NCI-H345 treated with DMSO at 0.1 percent for 48 hours (cell line): Measurements from ENCODE around the gene TAF1.
"Not testable (repeated sequence)": the region's sequence is repeated elsewhere in the genome, so short reads cannot be mapped to it uniquely, and the experiment has no call there.

Source experiments
- DNase-seq: peaks from one replicate; lab custom pipeline; 2025; ENCODE audit not compliant: unreplicated experiment; lab: John Stamatoyannopoulos, UW

TAF1 gene, protein sequence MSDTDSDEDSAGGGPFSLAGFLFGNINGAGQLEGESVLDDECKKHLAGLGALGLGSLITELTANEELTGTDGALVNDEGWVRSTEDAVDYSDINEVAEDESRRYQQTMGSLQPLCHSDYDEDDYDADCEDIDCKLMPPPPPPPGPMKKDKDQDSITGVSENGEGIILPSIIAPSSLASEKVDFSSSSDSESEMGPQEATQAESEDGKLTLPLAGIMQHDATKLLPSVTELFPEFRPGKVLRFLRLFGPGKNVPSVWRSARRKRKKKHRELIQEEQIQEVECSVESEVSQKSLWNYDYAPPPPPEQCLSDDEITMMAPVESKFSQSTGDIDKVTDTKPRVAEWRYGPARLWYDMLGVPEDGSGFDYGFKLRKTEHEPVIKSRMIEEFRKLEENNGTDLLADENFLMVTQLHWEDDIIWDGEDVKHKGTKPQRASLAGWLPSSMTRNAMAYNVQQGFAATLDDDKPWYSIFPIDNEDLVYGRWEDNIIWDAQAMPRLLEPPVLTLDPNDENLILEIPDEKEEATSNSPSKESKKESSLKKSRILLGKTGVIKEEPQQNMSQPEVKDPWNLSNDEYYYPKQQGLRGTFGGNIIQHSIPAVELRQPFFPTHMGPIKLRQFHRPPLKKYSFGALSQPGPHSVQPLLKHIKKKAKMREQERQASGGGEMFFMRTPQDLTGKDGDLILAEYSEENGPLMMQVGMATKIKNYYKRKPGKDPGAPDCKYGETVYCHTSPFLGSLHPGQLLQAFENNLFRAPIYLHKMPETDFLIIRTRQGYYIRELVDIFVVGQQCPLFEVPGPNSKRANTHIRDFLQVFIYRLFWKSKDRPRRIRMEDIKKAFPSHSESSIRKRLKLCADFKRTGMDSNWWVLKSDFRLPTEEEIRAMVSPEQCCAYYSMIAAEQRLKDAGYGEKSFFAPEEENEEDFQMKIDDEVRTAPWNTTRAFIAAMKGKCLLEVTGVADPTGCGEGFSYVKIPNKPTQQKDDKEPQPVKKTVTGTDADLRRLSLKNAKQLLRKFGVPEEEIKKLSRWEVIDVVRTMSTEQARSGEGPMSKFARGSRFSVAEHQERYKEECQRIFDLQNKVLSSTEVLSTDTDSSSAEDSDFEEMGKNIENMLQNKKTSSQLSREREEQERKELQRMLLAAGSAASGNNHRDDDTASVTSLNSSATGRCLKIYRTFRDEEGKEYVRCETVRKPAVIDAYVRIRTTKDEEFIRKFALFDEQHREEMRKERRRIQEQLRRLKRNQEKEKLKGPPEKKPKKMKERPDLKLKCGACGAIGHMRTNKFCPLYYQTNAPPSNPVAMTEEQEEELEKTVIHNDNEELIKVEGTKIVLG (N-terminal part only)

DNA sequence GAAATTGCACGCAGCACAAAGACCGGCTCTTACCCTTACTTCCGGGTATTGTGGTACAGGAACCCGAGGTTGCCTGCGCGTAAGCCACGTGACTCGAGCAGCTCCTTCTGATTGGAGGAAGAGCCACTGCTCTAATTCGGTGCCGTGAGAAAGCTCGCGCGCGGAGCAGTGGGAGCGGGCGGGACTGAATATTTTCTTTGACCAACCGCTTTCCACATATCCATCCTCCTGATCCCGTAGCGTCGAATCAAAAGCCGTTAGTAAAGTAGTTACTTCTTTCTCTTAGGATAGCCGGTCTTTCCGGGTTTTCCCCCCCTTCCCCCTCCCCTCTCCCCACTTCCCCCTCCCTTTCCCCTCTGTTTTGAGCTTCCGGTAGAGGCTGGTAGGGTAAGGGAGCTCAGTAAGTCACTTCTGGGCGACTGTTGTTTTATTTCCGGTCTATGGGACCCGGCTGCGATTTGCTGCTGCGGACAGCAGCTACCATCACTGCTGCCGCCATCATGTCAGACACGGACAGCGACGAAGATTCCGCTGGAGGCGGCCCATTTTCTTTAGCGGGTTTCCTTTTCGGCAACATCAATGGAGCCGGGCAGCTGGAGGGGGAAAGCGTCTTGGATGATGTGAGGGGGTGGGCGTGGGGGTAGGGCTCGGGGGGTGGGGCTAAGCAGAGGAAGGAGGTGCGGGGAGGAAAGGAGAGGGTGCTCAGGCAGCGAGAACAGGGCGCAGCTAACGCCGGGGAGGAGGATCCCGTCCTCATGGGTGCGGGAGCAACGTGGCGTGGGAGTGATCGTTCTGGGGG is at the start of gene TAF1:
TAF1 (plus strand) TSS at position 483 of the 799 bp plus-strand sequence; CDS start at position 501, 18 bp downstream.
- peak; percentile 94 for DNase-seq

DNA sequence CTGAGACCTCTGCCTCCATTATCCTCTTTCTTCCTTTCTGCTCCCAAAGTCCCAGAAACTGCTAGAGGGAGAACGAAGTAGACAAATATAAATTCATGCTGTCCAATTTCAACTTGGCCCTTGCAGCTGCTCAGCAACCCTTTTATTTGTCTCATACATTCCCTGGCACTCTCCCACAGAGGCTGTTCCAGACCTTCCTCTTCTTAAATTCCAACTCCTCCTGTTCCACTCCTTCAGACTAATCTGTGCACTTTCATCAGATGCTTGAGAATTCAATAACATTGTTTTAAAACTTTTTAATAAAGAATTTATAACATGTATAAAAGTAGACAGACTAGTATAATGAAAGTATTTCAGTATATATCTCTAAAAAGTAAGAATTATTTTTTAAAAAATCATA is 49.2 kb upstream of the TAF1 start:
- not testable (repeated sequence) for DNase-seq

DNA sequence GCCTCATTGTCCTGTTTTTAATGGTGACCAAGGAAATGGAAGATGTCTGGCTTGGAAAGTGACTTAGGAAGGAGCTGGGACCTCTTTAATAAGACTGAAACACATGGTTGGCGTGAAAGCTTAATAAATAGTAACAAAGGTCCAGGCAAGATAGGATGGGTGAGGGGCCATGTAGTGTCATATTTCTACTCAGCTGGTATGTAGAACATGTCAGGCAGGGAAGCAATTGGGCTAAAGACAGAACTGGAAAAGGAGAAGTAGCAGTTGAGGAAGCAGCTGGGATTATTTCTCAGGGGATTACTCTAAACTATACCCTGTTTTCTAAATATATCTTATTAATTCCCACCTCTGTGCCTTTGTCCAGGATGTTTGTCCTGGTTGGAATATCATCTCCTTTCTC is 46.0 kb upstream of the TAF1 start:
- DNase-seq = no peak

DNA sequence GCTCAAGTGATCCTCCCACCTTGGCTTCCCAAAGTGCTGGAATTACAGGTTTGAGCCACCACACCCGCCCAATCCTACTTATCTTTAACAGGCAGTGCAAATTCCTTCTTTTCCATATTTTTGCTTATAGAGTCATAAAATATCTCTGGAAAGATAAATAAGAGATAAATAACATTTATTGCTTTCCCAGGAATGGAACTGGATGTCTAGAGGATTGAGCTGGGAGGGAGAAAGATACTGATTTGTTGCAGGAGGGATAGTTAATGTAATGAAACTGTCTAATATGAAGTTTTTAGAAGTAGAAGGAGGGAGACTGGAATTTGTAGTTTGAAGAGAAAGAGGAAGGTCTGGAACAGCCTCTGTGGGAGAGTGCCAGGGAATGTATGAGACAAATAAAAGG is 44.4 kb upstream of the TAF1 start:
- DNase-seq = no peak

DNA sequence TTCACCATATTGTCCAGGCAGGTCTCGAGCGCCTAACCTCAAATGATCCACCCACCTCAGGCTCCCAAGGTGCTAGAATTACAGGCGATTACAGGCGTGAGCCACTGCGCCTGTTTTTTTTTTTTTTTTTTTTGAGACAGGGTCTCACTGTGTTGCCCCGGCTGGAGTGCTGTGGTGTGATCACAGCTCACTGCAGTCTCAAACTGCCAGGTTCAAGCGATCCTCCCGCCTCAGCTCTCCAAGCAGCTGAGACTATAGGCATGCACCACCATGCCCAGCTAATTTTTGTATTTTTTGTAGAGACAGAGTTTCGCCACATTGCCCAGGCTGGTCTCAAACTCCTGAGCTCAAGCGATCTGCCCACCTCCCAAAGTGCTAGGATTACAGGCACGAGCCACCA is 41.7 kb upstream of the TAF1 start:
- DNase-seq = not testable (repeated sequence)

DNA sequence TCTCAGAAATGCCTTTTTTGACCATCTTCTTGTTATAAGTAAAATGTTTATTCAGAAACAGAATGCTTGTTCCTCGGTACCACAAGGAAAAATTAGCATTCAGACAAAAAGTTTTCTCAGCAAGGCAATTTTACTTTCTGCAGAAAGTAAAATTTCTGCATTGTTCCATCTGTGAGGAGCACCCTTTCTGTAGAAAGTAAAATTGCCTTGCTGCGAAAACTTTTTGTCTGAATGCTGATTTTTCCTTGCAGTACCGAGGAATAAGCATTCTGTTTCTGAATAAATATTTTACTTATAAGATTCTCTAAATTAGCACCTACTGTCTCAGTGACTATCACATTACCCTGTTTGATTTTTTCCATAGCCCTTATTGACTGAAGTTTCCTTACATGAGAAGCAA is 39.8 kb upstream of the TAF1 start:
- no peak for DNase-seq

DNA sequence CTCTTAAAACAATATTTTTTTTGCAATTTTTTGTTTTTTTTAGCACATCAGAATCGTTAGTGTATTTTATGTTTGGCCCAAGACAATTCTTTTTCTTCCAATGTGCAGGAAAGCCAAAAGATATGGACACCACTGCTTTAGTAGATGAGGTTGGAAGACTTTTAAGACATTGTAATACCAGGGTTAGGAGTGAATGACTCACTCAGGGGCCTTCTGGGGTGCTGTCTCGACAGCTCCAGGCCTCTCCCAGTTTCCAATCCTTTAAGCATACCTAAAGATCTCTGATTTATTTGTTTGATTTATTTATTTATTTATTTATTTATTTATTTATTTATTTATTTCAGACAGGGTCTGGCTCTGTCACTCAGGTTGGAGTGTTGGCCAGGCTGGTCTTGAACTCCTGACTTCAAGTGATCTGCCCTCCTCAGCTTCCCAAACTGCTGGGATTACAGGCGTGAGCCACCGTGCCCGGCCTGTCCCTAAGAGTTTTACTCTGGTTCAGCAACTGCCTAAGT is 16.9 kb upstream of the TAF1 start:
- DNase-seq = not testable (repeated sequence)

DNA sequence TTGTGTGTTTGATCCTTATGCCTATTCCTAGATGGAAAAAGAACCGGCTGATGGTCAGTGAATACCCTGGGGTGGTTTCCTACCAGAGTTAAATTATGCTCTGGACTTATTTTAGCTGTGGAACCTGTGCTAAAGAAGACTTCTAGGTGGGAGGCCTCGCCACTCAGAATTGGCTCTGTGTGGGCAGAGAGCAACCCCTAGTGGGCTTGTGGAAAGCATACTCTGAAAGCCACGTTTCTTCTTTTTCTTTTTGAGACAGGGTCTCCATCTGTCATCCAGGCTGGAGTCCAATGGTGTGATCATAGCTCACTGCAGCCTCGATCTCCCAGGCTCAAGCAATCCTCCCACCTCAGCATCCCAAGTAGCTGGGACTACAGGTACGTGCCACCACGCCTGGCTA is 16.3 kb upstream of the TAF1 start:
- DNase-seq = not testable (repeated sequence)

DNA sequence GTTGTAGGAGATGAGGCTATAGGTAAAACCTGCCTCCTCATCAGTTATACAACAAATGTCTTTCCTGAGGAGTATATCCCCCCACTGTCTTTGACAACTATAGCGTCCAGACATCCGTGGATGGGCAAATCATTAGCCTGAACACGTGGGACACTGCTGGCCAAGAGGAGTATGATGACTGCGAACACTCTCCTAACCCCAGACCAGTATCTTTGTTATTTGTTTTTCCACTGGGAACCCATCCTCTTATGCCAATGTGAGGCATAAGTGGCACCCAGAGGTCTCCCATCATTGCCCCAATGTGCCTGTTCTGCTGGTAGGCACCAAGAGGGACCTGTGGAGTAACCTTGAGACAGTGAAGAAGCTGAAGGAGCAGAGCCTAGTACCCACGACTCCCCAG is 13.7 kb upstream of the TAF1 start:
- not testable (repeated sequence) for DNase-seq

DNA sequence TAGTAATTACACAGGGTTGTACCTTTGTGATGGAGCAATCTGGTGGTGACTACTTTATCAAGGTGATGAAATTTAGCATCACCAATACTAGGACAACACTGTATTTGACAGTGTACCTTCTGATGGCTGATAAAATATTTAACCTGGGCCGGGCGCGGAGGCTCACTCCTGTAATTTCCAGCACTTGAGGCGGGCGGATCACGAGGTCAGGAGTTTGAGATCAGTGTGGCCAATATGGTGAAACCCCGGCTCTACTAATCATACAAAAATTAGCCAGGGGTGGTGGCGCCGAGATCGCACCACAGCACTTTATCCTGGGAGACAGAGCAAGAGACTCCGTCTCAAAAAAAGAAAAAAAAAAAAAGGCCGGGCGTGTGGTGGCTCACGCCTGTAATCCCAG is 1.9 kb upstream of the TAF1 start:
- no peak for DNase-seq

DNA sequence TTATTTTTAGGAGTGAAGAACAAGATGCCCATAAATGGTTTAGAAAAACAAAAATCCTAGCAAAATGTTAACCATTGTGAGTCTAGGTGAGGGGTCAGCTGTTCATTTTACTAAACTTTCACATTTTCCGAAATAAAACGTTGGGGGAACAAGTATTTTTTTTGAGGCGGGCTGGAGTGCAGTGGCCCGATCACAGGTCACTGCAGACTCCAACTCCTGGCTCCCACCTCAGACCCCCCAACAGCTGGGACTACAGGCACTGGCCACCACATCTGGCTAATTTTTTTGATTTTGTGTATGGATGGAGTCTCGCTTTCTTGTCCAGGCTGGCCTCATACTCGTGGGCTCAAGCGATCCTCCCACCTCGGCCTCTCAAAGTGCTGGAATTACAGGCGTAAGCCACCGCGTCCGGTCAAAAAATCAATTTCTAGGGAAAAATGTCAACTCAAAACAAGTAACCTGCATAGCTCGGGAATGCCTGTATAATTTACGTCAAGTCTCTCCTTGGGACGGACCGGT is 742 bp upstream of the TAF1 start:
- DNase-seq = no peak

DNA sequence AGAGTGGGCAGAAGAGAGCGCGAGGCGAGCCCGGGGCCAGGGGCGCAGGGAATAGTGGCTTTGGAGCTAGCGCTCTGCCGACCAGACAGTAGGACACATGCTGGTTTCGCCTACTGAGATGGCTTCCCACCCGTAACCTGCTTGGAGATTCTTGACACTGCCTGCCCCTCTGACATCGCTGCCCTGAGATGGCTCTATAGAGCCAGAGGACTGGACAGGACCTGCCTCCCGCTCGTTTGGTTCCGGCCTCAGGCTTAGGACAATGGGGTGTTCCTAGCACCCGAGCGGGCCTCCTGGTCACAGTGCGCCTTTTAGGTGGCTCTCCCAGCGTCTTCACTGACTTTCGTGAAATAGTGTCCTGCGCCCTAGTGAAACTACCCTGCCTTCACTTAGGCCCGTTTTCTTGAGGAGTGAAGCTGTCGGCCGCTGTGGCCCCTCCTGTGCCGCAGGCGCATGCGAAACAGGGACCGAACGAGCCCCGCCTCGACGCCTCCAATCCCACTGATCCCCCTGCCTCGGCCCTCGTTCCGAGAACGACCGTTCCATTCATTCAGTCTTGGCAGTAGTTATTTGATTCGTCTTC is 608 bp downstream of the TAF1 start:
- DNase-seq = no peak

DNA sequence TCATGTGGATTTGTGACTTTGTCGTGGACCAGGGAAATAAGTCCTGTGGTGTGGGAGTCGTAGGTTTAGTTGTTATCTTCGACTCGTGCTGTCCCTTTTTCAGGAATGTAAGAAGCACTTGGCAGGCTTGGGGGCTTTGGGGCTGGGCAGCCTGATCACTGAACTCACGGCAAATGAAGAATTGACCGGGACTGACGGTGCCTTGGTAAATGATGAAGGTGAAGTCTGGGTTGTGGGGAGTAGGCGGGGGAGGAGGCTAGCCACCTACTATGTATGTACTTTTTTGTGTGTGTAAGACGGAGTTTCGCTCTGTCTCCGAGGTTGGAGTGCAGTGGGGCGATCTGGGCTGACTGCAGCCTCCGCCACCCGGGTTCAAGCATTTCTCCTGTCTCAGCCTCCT is 1.2 kb downstream of the TAF1 start:
- no peak for DNase-seq

DNA sequence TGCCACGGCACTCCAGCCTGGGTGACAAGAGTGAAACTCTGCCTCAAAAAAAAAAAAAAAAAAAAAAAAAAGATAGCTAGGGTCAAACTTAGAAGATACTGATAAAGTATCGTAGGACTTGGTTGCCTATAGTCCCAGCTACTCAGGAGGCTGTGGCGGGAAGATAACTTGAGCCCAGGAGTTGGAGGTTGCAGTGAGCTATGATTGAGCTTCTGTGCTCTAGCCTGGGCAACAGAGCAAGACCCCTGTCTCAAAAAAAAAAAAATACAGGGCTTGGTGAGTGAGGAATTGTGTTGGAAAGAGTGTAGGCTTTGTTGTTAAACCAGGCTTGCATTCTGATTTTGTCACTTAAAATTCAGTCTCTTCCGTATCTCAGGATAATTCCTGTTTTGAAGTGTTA is 6.2 kb downstream of the TAF1 start:
- DNase-seq = no peak

DNA sequence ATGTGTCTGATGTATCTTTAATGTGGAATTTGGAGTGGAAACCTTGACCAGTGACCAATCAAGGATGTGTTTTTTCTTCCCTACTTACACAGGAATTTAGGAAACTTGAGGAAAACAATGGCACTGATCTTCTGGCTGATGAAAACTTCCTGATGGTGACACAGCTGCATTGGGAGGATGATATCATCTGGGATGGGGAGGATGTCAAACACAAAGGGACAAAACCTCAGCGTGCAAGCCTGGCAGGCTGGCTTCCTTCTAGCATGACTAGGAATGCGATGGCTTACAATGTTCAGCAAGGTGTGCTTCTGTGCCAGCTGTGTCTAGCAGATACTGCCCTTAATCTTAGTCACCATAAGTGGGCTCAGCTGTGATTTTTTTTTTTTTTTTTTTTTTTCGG is 12.6 kb downstream of the TAF1 start:
- no peak for DNase-seq

DNA sequence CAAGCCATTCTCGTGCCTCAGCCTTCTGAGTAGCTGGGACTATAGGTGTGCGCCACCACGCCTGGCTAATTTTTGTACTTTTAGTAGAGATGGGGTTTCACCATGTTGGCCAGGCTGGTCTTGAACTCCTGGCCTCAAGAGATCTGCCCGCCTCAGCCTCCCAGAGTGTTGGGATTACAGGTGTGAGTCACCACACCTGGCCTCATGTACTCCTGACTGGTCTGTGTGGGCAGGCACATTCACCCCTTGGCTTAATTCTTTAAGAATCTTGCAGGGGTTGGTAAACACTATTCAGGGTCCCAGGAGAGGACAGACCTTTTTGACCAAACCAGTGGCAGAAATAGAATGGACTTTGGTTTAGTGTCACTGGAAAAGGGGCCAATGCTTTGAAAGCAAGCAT is 25.6 kb downstream of the TAF1 start:
- not testable (repeated sequence) for DNase-seq

DNA sequence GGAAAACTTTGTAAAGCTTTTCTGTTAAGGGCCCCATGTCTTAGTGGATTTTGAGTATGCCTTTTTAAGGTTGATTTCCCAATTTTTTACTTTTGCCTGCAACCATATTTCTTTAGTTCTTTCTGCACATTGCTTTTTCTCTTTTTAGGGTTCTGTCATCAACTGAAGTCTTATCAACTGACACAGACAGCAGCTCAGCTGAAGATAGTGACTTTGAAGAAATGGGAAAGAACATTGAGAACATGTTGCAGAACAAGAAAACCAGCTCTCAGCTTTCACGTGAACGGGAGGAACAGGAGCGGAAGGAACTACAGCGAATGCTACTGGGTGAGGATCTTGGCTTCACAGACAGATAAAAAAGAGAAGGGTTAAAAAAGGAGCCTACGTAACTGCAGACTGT is 27.8 kb downstream of the TAF1 start:
- DNase-seq = no peak

DNA sequence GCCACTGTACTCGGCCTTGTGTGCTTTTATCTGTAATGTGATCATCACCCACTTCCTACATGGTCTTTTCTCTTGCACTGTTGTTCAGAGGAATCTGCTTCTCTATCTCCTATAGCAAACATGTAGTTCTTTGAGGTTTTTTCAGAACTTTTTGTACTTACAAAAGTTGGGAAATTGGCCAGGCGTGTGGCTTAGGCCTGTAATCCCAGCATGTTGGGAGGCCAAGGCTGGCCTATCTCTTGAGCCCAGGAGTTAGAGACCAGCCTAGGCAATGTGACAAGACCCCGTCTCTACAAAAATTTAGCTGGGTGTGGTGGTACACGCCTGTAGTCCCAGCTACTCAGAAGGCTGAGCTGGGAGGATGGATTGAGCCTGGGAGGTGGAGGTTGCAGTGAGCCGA is 30.4 kb downstream of the TAF1 start:
- no peak for DNase-seq

DNA sequence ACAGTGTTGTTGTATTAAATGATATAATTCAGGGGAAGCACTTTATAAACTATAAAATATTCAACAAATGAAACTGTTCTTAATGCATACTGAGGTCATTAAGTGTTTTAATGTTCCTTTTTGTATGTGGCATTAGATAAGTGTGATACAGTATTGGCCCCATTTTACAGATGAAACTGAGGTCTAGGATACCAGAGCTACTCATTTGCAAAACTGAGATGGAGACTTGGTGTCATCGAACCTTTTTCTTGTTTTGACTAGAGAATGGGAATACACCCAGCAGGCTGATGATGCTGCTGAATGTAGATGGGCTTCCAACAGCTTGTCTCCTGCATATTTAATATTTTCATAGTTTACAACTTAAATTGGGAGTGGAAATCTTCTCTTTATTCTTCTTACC is 34.6 kb downstream of the TAF1 start:
- no peak for DNase-seq

DNA sequence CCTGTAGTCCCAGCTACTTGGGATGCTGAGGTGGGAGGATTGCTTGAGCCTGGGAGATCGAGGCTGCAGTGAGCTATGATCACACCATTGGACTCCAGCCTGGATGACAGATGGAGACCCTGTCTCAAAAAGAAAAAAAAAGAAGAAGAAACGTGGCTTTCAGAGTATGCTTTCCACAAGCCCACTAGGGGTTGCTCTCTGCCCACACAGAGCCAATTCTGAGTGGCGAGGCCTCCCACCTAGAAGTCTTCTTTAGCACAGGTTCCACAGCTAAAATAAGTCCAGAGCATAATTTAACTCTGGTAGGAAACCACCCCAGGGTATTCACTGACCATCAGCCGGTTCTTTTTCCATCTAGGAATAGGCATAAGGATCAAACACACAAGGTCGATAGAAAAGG is 50.1 kb downstream of the TAF1 start:
- not testable (repeated sequence) for DNase-seq
